Measurements from ENCODE around the gene MTPN.

DNA sequence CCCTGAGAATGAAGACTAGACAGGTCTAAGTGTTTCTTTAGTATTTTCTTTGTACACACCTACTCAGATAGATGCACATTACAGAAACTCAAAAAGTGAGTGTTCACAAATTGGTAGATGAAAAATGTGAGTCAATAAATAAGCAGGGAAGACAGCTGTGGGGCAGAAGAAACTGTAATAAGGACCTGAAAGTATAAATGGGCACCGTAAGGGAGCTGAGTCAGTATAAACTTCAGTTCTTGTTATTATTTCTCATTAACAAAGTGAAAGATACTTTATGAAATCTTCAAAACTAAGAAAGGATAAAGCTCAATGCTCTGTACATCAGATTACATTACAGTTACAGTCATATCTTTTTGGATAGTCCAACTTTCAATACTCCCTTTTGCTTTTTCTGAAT, 2.5 kb downstream of the MTPN start:
- TF ChIP-seq, protein P1, sequence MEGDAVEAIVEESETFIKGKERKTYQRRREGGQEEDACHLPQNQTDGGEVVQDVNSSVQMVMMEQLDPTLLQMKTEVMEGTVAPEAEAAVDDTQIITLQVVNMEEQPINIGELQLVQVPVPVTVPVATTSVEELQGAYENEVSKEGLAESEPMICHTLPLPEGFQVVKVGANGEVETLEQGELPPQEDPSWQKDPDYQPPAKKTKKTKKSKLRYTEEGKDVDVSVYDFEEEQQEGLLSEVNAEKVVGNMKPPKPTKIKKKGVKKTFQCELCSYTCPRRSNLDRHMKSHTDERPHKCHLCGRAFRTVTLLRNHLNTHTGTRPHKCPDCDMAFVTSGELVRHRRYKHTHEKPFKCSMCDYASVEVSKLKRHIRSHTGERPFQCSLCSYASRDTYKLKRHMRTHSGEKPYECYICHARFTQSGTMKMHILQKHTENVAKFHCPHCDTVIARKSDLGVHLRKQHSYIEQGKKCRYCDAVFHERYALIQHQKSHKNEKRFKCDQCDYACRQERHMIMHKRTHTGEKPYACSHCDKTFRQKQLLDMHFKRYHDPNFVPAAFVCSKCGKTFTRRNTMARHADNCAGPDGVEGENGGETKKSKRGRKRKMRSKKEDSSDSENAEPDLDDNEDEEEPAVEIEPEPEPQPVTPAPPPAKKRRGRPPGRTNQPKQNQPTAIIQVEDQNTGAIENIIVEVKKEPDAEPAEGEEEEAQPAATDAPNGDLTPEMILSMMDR (IDR thresholded peaks at IDR 0.05; ENCODE audit: low read depth, low read length), result no peak
- TF ChIP-seq, protein P2, sequence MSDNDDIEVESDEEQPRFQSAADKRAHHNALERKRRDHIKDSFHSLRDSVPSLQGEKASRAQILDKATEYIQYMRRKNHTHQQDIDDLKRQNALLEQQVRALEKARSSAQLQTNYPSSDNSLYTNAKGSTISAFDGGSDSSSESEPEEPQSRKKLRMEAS (IDR thresholded peaks at IDR 0.05; ENCODE audit: low read depth, low read length), result no peak
